AML-193 (cell line): Measurements from ENCODE around the gene CLCN3.
"Not testable (repeated sequence)": the region's sequence is repeated elsewhere in the genome, so short reads cannot be mapped to it uniquely, and the experiment has no call there.

Experiments
- DNase-seq, 2 experiments: peaks; one replicate each; lab custom pipeline; 2025; lab: John Stamatoyannopoulos, UW

Gene CLCN3

GRCh38 chr4:169619958-169620879 is at the start of gene CLCN3:
TSS of gene CLCN3 (plus strand) at chr4:169620578. CDS start at chr4:169635929, 15,351 bp downstream.
- DNase-seq = peak; percentile 92 to 94

GRCh38 chr4:169571012-169571411 is 49.4 kb upstream of the CLCN3 start:
- not testable (repeated sequence) for DNase-seq

- no peak for DNase-seq
Measured at GRCh38 chr4:169571435-169571834, 48.9 kb upstream of the CLCN3 start.

- no peak for DNase-seq
Measured at GRCh38 chr4:169573889-169574288, 46.5 kb upstream of the CLCN3 start.

- no peak for DNase-seq
Measured at GRCh38 chr4:169582203-169582602, 38.2 kb upstream of the CLCN3 start.

GRCh38 chr4:169582706-169583105 is 37.7 kb upstream of the CLCN3 start:
- no peak for DNase-seq

- DNase-seq = no peak
Measured at GRCh38 chr4:169583563-169583962, 36.8 kb upstream of the CLCN3 start.

- DNase-seq = no peak
Measured at GRCh38 chr4:169593050-169593560, 27.3 kb upstream of the CLCN3 start.

GRCh38 chr4:169594560-169595195 is 25.7 kb upstream of the CLCN3 start:
- DNase-seq = no peak

GRCh38 chr4:169601016-169601771 is 19.2 kb upstream of the CLCN3 start:
- no peak for DNase-seq

GRCh38 chr4:169603312-169603711 is 17.1 kb upstream of the CLCN3 start:
- no peak for DNase-seq

GRCh38 chr4:169604131-169604900 is 16.1 kb upstream of the CLCN3 start:
- DNase-seq = peak; percentile 32 to 41

- no peak for DNase-seq
Measured at GRCh38 chr4:169604903-169605331, 15.5 kb upstream of the CLCN3 start.

GRCh38 chr4:169611157-169611556 is 9.2 kb upstream of the CLCN3 start:
- no peak for DNase-seq

GRCh38 chr4:169611991-169612870 is 8.1 kb upstream of the CLCN3 start, which contains the start of gene NEK1:
TSS of gene NEK1 (minus strand) at chr4:169612583. CDS start at chr4:169602630, 9,953 bp downstream.
- DNase-seq = peak; percentile 77 to 82

- peak; percentile 80 for DNase-seq
Measured at GRCh38 chr4:169612871-169613859, 7.2 kb upstream of the CLCN3 start.

- no peak for DNase-seq
Measured at GRCh38 chr4:169615467-169616106, 4.8 kb upstream of the CLCN3 start.

- no peak for DNase-seq
Measured at GRCh38 chr4:169616846-169617245, 3.5 kb upstream of the CLCN3 start.
